ENCODE results near the gene GPR137C. TPM values are rescaled to one million over a fixed set of nuclear protein-coding genes. Genes with fewer than 3 reads are reported as not detected.
"Not testable (repeated sequence)": the region's sequence is repeated elsewhere in the genome, so short reads cannot be mapped to it uniquely, and the experiment has no call there.

GPR137C gene
- total RNA-seq, 1 donor from 2014 or later = 0.46 TPM

DNA sequence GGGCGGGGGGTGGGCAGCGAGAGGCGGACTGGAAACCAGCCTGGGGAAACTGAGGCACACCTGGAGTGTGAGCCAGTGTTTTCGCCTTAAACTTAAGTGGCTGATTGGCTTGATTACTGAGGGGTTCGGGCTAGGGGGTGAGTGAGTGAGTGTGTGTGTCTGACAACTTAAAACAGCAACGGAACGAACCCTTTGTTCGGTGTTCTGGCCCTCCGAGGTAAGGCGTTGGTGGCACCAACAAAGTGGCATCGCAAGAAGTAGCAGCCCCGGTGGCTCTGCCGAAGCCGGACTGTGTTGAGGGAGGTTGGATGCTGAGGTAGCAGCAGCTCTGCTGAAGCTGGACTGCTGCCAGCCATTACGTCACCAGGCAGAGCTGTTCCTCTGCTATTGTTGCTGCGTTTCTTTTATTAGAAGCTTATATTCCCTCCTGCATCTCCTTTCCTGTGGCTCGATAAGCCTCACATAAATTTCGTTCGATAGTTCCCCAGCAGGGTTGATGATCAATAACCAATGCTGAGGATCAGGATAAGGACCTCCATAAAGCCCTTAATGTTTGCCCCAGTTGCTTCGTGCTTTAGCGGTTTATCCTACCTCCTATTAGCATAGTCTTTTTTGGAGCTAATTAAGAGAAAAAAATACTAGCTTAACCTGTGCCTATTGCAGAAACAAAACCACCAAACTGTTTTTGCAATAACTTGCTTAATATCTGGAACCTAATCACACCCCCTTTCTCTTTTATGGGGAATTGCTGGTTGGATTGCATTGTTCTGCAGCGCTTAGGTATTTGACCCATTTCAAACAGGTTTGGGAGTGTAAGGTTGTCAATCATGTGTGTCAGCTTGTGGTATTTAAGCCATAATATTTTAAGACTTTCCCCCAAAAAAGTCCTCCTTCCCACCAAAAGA lies 1.3 kb downstream of the GPR137C start:
- Histone ChIP-seq H3K36me3 (ENCODE audit: control insufficient read depth, insufficient read depth, low read length) (no peaks in the 10 kb centered on the region), H3K27me3 (ENCODE audit: control insufficient read depth, insufficient read depth, low read length) (no peaks in the 10 kb centered on the region)
- DNase-seq (ENCODE audit: low read depth) = peak; percentile 68

GRCh38 chr14:52558688-52559087 lies 6.1 kb downstream of the GPR137C start:
- Histone ChIP-seq H3K4me3 (ENCODE audit: low read depth, low read length) (no peak overlapping the region), H3K36me3 (ENCODE audit: control insufficient read depth, insufficient read depth, low read length) (no peaks in the 10 kb centered on the region), H3K27me3 (ENCODE audit: control insufficient read depth, insufficient read depth, low read length) (no peaks in the 10 kb centered on the region)
- TF ChIP-seq CTCF (IDR thresholded peaks at IDR 0.05; ENCODE audit: insufficient read depth, low read length, poor library complexity, severe bottlenecking) = no peak
- no peak for DNase-seq (ENCODE audit: low read depth)

More for the DNA sequence above, 1.3 kb downstream of the GPR137C start:
- TF ChIP-seq CTCF (IDR thresholded peaks at IDR 0.05; ENCODE audit: insufficient read depth, low read length, poor library complexity, severe bottlenecking) = no peak
- peak overlapping the region; percentile 76 for H3K4me3 ChIP-seq (ENCODE audit: low read depth, low read length)

DNA sequence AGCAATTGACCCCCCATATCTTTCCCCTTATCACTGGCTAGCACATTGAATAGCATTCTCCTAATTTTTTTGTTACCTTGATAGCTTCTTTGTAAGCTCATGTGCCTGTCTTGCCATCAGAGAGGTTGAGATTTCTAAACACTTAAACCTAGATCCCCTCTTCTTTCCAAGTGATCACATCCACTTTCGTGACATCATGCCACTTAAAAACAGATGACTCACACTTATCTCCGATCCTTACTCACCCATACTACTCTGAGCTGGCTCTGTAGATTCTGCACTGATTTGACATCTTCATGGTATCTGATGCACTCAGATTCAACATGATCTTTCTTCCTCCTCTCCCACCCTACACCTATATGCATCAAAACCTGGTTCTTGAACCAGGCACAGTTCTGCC lies 10.5 kb downstream of the GPR137C start:
- H3K27me3 ChIP-seq (ENCODE audit: control insufficient read depth, insufficient read depth, low read length) = no peaks in the 10 kb centered on the region
- no peak for DNase-seq (ENCODE audit: low read depth)
- TF ChIP-seq CTCF (IDR thresholded peaks at IDR 0.05; ENCODE audit: insufficient read depth, low read length, poor library complexity, severe bottlenecking) = no peak
- H3K4me3 ChIP-seq (ENCODE audit: low read depth, low read length) = no peak overlapping the region
- H3K36me3 ChIP-seq (ENCODE audit: control insufficient read depth, insufficient read depth, low read length) = no peaks in the 10 kb centered on the region

DNA sequence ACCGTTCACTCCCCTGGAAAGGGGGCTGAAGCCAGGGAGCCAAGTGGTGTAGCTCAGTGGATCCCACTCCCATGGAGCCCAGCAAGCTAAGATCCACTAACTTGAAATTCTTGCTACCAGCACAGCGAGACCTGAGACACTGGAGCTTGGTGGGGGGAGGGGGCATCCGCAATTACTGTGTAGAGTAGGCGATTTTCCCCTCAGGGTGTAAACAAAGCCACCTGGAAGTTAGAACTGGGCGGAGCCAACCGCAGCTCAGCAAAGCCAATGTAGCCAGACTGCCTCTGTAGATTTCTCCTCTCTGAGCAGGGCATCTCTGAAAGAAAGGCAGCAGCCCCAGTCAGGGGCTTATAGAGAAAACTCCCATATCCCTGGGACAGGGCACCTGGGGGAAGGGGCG lies 15.8 kb downstream of the GPR137C start:
- not testable (repeated sequence) for H3K27me3 ChIP-seq (ENCODE audit: control insufficient read depth, insufficient read depth, low read length); H3K4me3 ChIP-seq (ENCODE audit: low read depth, low read length); DNase-seq (ENCODE audit: low read depth)

GRCh38 chr14:52575858-52576257 lies 23.2 kb downstream of the GPR137C start:
- TF ChIP-seq CTCF (IDR thresholded peaks at IDR 0.05; ENCODE audit: insufficient read depth, low read length, poor library complexity, severe bottlenecking) = no peak
- Histone ChIP-seq H3K4me3 (ENCODE audit: low read depth, low read length) (no peak overlapping the region), H3K27me3 (ENCODE audit: control insufficient read depth, insufficient read depth, low read length) (no peaks in the 10 kb centered on the region), H3K36me3 (ENCODE audit: control insufficient read depth, insufficient read depth, low read length) (no peaks in the 10 kb centered on the region)
- no peak for DNase-seq (ENCODE audit: low read depth)

More for the DNA sequence above, 15.8 kb downstream of the GPR137C start:
- H3K36me3 ChIP-seq (ENCODE audit: control insufficient read depth, insufficient read depth, low read length) = not testable (repeated sequence)

- no peaks in the 10 kb centered on the region for H3K36me3 ChIP-seq (ENCODE audit: control insufficient read depth, insufficient read depth, low read length)
- H3K4me3 ChIP-seq (ENCODE audit: low read depth, low read length) = no peak overlapping the region
- no peak for DNase-seq (ENCODE audit: low read depth)
- no peaks in the 10 kb centered on the region for H3K27me3 ChIP-seq (ENCODE audit: control insufficient read depth, insufficient read depth, low read length)
- TF ChIP-seq CTCF (IDR thresholded peaks at IDR 0.05; ENCODE audit: insufficient read depth, low read length, poor library complexity, severe bottlenecking) = no peak
Measured at GRCh38 chr14:52583544-52583943, 30.9 kb downstream of the GPR137C start.
